Measurements from ENCODE around the gene FRMD4A. TPM values are rescaled to one million over a fixed set of nuclear protein-coding genes. Genes with fewer than 3 reads are reported as not detected.

The FRMD4A gene
- total RNA-seq, 1 experiment from 2014 or later, result 19.6 TPM

GRCh38 chr10:13907570-13907969 lies 423.2 kb downstream of the FRMD4A start:
- Histone ChIP-seq H3K23ac (ENCODE audit: insufficient read length, low read depth, low read length) (no peak overlapping the region), H3K9ac (ENCODE audit: extremely low read depth, insufficient read length, low read length) (no peak overlapping the region), H3K9me3 (ENCODE audit: control insufficient read depth, low read depth, low read length) (no peaks in the 10 kb centered on the region), H3T11ph (ENCODE audit: low read length) (no peak overlapping the region), H3K27ac (ENCODE audit: insufficient read length, low read depth, low read length) (no peak overlapping the region), H2AK5ac (ENCODE audit: insufficient read length, low read length) (no peak overlapping the region), H3K79me2 (ENCODE audit: insufficient read depth, low read length) (no peaks in the 10 kb centered on the region), H2BK5ac (ENCODE audit: insufficient read length, low read length) (no peak overlapping the region), H3K79me1 (ENCODE audit: insufficient read depth, low read depth, low read length, poor library complexity, severe bottlenecking) (no peaks in the 10 kb centered on the region), H3K4me1 (ENCODE audit: insufficient read depth, low read length) (no peaks in the 10 kb centered on the region; the same call in 1 of the 2 replicates), H3K23me2 (ENCODE audit: insufficient read length, low read depth, low read length, poor library complexity, severe bottlenecking) (no peaks in the 10 kb centered on the region), H4K91ac (ENCODE audit: insufficient read length, low read depth, low read length) (no peak overlapping the region), H3K4me2 (ENCODE audit: insufficient read depth, insufficient read length, low read length) (no peak overlapping the region), H3K27me3 (ENCODE audit: insufficient read depth, low read length) (no peaks in the 10 kb centered on the region), H2BK120ac (ENCODE audit: low read depth, low read length, poor library complexity, severe bottlenecking) (no peak overlapping the region), H3K56ac (ENCODE audit: insufficient read length, low read depth, low read length) (no peak overlapping the region), H3K4ac (ENCODE audit: low read depth, low read length) (no peak overlapping the region), H3K14ac (ENCODE audit: insufficient read depth, low read length) (no peak overlapping the region), H4K20me1 (ENCODE audit: control insufficient read depth, insufficient read depth, insufficient read length) (no peaks in the 10 kb centered on the region), H4K5ac (ENCODE audit: insufficient read length, low read depth, low read length) (no peak overlapping the region), H2BK12ac (ENCODE audit: insufficient read length, low read depth, low read length) (no peak overlapping the region), H3K18ac (ENCODE audit: insufficient read length, low read depth, low read length) (no peak overlapping the region), H2AFZ (ENCODE audit: low read length) (no peak overlapping the region), H4K8ac (replicated peaks; ENCODE audit: insufficient read length, low read depth, low read length) (no peak overlapping the region), H2BK20ac (ENCODE audit: low read depth, low read length, poor library complexity, severe bottlenecking) (no peak overlapping the region), H2BK15ac (ENCODE audit: low read depth, low read length) (no peak overlapping the region)
- WGBS (ENCODE audit: extremely low coverage, insufficient read length, low lambda C conversion rate), result no CpG with 5 or more reads among the region's 6 CpGs
- H3K27ac Mint-ChIP-seq, result no peak overlapping the region
- no peaks in the 10 kb centered on the region; a peak in 2 of 5 replicates for H3K9me3 Mint-ChIP-seq
- TF ChIP-seq CTCF (conservative IDR thresholded peaks at IDR 0.05), result no peak
- H3K4me3 Mint-ChIP-seq, result no peak overlapping the region
- H3K4me1 Mint-ChIP-seq, result peaks cover 11 to 14% of the 10 kb centered on the region in 2 experiments
- no peaks in the 10 kb centered on the region; a peak in 1 of 7 replicates for H3K36me3 Mint-ChIP-seq (ENCODE audit: insufficient read depth in 1 of 3, low read depth in 3 of 3)
- peaks cover 4% of the 10 kb centered on the region; the same call in 1 of the 2 replicates for H3K27me3 Mint-ChIP-seq (ENCODE audit: low read depth)
- no peak for DNase-seq

Data from H9 (cell line).